Caco-2 (cell line): ENCODE measurements around the gene DCAF8L1. TPM values are rescaled to one million over a fixed set of nuclear protein-coding genes. Genes with fewer than 3 reads are reported as not detected.

Experiments used
- BruUV-seq: library from RNA; stranded (reverse); fragments of 400-500 nt; replicated peaks from 2 replicates; lab custom pipeline; 2021; lab: Mats Ljungman, UMichigan
- CTCF ChIA-PET: fragments of 300-600 bp; sonication (Branson Sonifier 250); formaldehyde crosslinking; loops from one replicate; lab custom pipeline; 2022; ENCODE audit warnings: antibody characterized with exemption; lab: Charles Lee
- POLR2A ChIA-PET: fragments of 300-600 bp; sonication (Branson Sonifier 250); formaldehyde crosslinking; loops from one replicate; lab custom pipeline; 2022; ENCODE audit warnings: antibody characterized with exemption; lab: Charles Lee
- DNase-seq, 2 experiments: peaks; one replicate each; pipeline versions ENCODE4 v3.0.0 to v3.0.0-alpha.2; 2020 to 2022
- H3K27me3 ChIP-seq: replicated peaks from 2 replicates; pipeline ENCODE4 v1.6.0; 2011; ENCODE audit warnings: low read length; ENCODE audit not compliant: control insufficient read depth, insufficient read depth
- H3K36me3 ChIP-seq: 2 replicates; pipeline ENCODE4 v1.5.1; 2011; ENCODE audit warnings: low read length; ENCODE audit not compliant: control insufficient read depth, insufficient read depth
- H3K4me1 ChIP-seq: fragments of 250-450 bp; sonication (Bioruptor Pico); 2 replicates; pipeline ENCODE4 v1.5.1; 2020; ENCODE audit warnings: mild to moderate bottlenecking
- H3K4me3 ChIP-seq: 2 replicates; pipeline ENCODE4 v1.5.1; 2011; ENCODE audit warnings: low read depth, mild to moderate bottlenecking, control low read depth, low read length
- H3K9me3 ChIP-seq: fragments of 250-450 bp; sonication (Bioruptor Pico); 2 replicates; pipeline ENCODE4 v1.5.1; 2020; ENCODE audit warnings: mild to moderate bottlenecking, moderate library complexity
- H3K27ac Mint-ChIP-seq: one replicate; pipeline ENCODE4 v1.8.0; 2022; ENCODE audit warnings: mixed read lengths; ENCODE audit not compliant: unreplicated experiment
- H3K27me3 Mint-ChIP-seq: one replicate; pipeline ENCODE4 v1.8.0; 2022; ENCODE audit warnings: mixed read lengths; ENCODE audit not compliant: insufficient read depth, unreplicated experiment
- H3K36me3 Mint-ChIP-seq: one replicate; pipeline ENCODE4 v1.8.0; 2022; ENCODE audit warnings: mild to moderate bottlenecking, mixed read lengths; ENCODE audit not compliant: insufficient read depth, unreplicated experiment
- H3K4me1 Mint-ChIP-seq: one replicate; pipeline ENCODE4 v1.8.0; 2022; ENCODE audit warnings: low read depth, mixed read lengths; ENCODE audit not compliant: unreplicated experiment
- H3K4me3 Mint-ChIP-seq: one replicate; pipeline ENCODE4 v1.8.0; 2022; ENCODE audit warnings: mild to moderate bottlenecking, moderate library complexity, mixed read lengths; ENCODE audit not compliant: unreplicated experiment
- H3K9me3 Mint-ChIP-seq: one replicate; pipeline ENCODE4 v1.8.0; 2022; ENCODE audit warnings: mixed read lengths; ENCODE audit not compliant: unreplicated experiment
- intact Hi-C: fragments of 100-400 bp; cut with micrococcal nuclease; formaldehyde crosslinking; loops from one replicate; pipeline ENCODE4 v1.10.0; 2022; ENCODE audit not compliant: unreplicated experiment
- total RNA-seq: library from RNA; stranded (reverse); gene quantifications from 2 replicates; pipeline ENCODE4 v1.2.3, GENCODE V29; 2022
- TF ChIP-seq, protein P1 (sequence below), 2 experiments: fragments of 200-600 bp in 1 of 2; IDR thresholded peaks; 1 replicate in 1 of 2; 2 replicates in 1 of 2; pipeline versions ENCODE4 v1.5.1 to v1.8.0; 2011 to 2022; ENCODE audit warnings: antibody characterized with exemption in 1 of 2, control low read depth in 1 of 2, inconsistent platforms in 1 of 2, low read depth in 1 of 2, low read length in 1 of 2, mild to moderate bottlenecking in 1 of 2, moderate library complexity in 1 of 2; ENCODE audit not compliant: insufficient read depth in 1 of 2, severe bottlenecking in 1 of 2, unreplicated experiment in 1 of 2

Gene DCAF8L1
- total RNA-seq, 1 experiment from 2014 or later, result not detected

DNA sequence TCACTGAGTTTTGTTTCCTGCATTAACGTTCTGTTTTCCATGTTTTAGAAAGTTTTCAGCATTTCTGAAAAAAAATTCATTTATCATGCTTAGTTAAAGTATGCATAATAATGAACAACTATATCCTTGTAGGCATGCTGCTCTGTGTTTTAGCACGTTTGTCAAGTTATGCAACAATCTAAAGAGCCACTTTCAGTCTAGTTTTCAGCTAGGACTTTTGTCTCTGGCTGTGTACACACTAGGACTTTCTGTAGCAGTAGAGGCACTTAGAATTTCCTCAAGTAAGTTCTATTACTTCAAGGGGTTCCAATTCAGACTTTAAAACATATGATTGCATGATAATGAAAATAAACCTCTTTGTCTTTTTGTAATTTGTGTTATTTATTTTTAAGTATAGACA, 12.4 kb downstream of the DCAF8L1 start:
- no peak overlapping the region for H3K27ac Mint-ChIP-seq
- no peak overlapping the region for H3K4me3 Mint-ChIP-seq
- H3K27me3 Mint-ChIP-seq, result no peaks in the 10 kb centered on the region
- H3K4me1 Mint-ChIP-seq, result no peaks in the 10 kb centered on the region
- DNase-seq, result no peak
- TF ChIP-seq, protein P1, sequence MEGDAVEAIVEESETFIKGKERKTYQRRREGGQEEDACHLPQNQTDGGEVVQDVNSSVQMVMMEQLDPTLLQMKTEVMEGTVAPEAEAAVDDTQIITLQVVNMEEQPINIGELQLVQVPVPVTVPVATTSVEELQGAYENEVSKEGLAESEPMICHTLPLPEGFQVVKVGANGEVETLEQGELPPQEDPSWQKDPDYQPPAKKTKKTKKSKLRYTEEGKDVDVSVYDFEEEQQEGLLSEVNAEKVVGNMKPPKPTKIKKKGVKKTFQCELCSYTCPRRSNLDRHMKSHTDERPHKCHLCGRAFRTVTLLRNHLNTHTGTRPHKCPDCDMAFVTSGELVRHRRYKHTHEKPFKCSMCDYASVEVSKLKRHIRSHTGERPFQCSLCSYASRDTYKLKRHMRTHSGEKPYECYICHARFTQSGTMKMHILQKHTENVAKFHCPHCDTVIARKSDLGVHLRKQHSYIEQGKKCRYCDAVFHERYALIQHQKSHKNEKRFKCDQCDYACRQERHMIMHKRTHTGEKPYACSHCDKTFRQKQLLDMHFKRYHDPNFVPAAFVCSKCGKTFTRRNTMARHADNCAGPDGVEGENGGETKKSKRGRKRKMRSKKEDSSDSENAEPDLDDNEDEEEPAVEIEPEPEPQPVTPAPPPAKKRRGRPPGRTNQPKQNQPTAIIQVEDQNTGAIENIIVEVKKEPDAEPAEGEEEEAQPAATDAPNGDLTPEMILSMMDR (IDR thresholded peaks at IDR 0.05; ENCODE audit: insufficient read depth in 1 of 2, low read depth in 1 of 2, low read length in 1 of 2, severe bottlenecking in 1 of 2, unreplicated experiment in 1 of 2), result no peak
- CTCF ChIA-PET, result no interaction called here
- POLR2A ChIA-PET, result no interaction called here
- no peaks in the 10 kb centered on the region for H3K4me1 ChIP-seq
- BruUV-seq, result no TSS peak
- no peaks in the 10 kb centered on the region for H3K9me3 ChIP-seq
- no peaks in the 10 kb centered on the region for H3K36me3 Mint-ChIP-seq
- H3K4me3 ChIP-seq, result no peak overlapping the region
- H3K9me3 Mint-ChIP-seq, result no peaks in the 10 kb centered on the region
- H3K36me3 ChIP-seq, result no peaks in the 10 kb centered on the region
- no peaks in the 10 kb centered on the region for H3K27me3 ChIP-seq
- intact Hi-C loops, result no loop called here

DNA sequence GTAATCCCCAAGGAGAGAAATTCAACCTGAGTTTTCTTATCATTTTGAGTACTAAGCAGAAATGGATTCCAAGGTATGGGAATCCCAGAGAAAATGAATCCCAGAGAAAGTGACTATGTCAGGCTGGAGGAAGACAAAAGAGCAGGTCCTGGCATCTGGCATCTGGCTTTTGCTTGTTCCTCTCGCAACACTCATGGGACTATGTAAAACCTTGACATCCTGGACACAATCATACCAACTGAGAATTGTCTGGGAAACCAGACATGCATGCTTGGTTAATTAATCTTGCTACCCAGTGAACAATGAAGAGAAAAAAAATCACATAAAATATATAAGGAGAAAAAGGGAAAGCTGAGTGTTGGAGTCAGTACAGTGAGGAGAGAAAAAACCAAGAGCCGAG, 12.9 kb downstream of the DCAF8L1 start:
- no peak for DNase-seq
- Mint-ChIP-seq H3K27ac (no peak overlapping the region), H3K4me1 (no peaks in the 10 kb centered on the region), H3K36me3 (no peaks in the 10 kb centered on the region), H3K27me3 (no peaks in the 10 kb centered on the region), H3K9me3 (no peaks in the 10 kb centered on the region), H3K4me3 (no peak overlapping the region)
- intact Hi-C loops, result no loop called here
- Histone ChIP-seq H3K4me3 (no peak overlapping the region), H3K9me3 (no peaks in the 10 kb centered on the region), H3K27me3 (no peaks in the 10 kb centered on the region), H3K4me1 (no peaks in the 10 kb centered on the region), H3K36me3 (no peaks in the 10 kb centered on the region)
- POLR2A ChIA-PET, result no interaction called here
- BruUV-seq, result no TSS peak
- TF ChIP-seq, protein P1 (IDR thresholded peaks at IDR 0.05; ENCODE audit: insufficient read depth in 1 of 2, low read depth in 1 of 2, low read length in 1 of 2, severe bottlenecking in 1 of 2, unreplicated experiment in 1 of 2), result no peak
- CTCF ChIA-PET, result no interaction called here

DNA sequence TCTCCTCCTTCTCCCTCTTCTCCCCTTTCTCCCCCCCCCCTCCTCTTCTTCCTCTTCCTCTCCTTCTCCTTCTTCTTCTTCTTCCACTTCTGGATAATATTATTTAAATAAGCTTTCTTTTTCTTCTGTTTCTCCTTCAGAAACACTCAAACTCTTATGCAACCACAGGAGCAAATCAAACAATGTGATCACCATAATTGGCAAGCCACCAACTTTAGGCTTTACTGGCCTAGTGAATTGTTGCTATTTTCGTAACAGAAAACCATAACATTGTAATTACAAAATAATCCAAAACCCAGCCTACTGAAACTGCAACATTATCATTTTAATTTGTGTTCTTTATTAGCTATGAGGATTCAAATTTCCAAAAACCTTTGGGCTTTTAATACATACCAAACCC, 14.3 kb downstream of the DCAF8L1 start:
- intact Hi-C loops, result no loop called here
- no peak for DNase-seq
- no peaks in the 10 kb centered on the region for H3K4me1 ChIP-seq
- no peaks in the 10 kb centered on the region for H3K27me3 Mint-ChIP-seq
- no peaks in the 10 kb centered on the region for H3K36me3 ChIP-seq
- H3K4me3 Mint-ChIP-seq, result no peak overlapping the region
- peaks cover 8% of the 10 kb centered on the region for H3K9me3 Mint-ChIP-seq
- H3K9me3 ChIP-seq, result no peaks in the 10 kb centered on the region
- H3K4me3 ChIP-seq, result no peak overlapping the region
- ChIA-PET POLR2A (no interaction called here), CTCF (no interaction called here)
- BruUV-seq, result no TSS peak
- H3K36me3 Mint-ChIP-seq, result no peaks in the 10 kb centered on the region
- no peaks in the 10 kb centered on the region for H3K4me1 Mint-ChIP-seq
- no peak overlapping the region for H3K27ac Mint-ChIP-seq
- no peaks in the 10 kb centered on the region for H3K27me3 ChIP-seq
- TF ChIP-seq, protein P1 (IDR thresholded peaks at IDR 0.05; ENCODE audit: insufficient read depth in 1 of 2, low read depth in 1 of 2, low read length in 1 of 2, severe bottlenecking in 1 of 2, unreplicated experiment in 1 of 2), result no peak
